ENCODE results near the gene TWIST1.

DNA sequence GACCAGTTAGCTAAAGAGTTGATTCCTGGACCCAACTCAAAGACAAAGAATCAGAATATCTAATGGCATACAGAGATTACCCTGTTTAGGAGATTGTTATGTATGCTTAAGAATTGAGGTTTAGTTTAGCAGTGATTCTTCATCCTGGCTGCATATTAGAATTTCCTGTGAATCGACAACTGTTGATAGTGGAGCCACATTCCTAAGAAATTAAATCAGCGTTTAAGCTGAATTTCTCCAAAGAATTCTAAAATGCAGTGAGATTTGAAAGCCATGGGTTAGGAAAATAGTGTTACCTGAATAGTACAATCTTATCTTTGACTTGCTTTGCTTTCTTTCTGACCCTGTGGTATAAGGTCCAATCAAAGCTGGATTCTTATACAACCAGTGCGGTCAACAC, 44.2 kb upstream of the TWIST1 start:
- TF ChIP-seq CTCF (IDR thresholded peaks at IDR 0.05; ENCODE audit: insufficient read depth, low read length) (no peak), REST (IDR thresholded peaks at IDR 0.05; ENCODE audit: insufficient replicate concordance, low read depth) (no peak), POLR2AphosphoS5 (IDR thresholded peaks at IDR 0.05; ENCODE audit: low read depth) (no peak), GABPA (IDR thresholded peaks at IDR 0.05; ENCODE audit: low read depth) (no peak)
